CD4-positive, CD25-positive, alpha-beta regulatory T cell (primary cell): Measurements from ENCODE around the gene ZNF84. TPM values are rescaled to one million over a fixed set of nuclear protein-coding genes. Genes with fewer than 3 reads are reported as not detected.

Experiments used
- ATAC-seq, 2 donors: fragments of 150-1000 bp; cut with Tn5 transposase; one replicate each; pipeline ENCODE4 v1.10.0; 2021; ENCODE audit warnings: low read depth in 2 of 2, moderate number of reproducible peaks in 2 of 2, moderate library complexity in 1 of 2
- DNase-seq, 3 donors: peaks; one replicate each; pipeline versions ENCODE4 v3.0.0 to v3.0.0-alpha.2; 2012 to 2022; ENCODE audit warnings: mixed read lengths in 1 of 3
- H3K27ac ChIP-seq: one replicate; pipeline ENCODE4 v1.7.0; 2013; ENCODE audit warnings: mild to moderate bottlenecking, low read length; ENCODE audit not compliant: insufficient read depth, poor library complexity, severe bottlenecking
- H3K27me3 ChIP-seq: one replicate; pipeline ENCODE4 v1.7.0; 2013; ENCODE audit warnings: low read length; ENCODE audit not compliant: control insufficient read depth, insufficient read depth
- H3K36me3 ChIP-seq: one replicate; pipeline ENCODE4 v1.7.0; 2013; ENCODE audit warnings: mild to moderate bottlenecking, low read length, moderate library complexity; ENCODE audit not compliant: control insufficient read depth, insufficient read depth
- H3K4me1 ChIP-seq: 2 replicates; pipeline ENCODE4 v1.7.0; 2013; ENCODE audit warnings: mild to moderate bottlenecking, low read length; ENCODE audit not compliant: insufficient read depth, control insufficient read depth, poor library complexity, severe bottlenecking
- H3K4me3 ChIP-seq: one replicate; pipeline ENCODE4 v1.7.0; 2013; ENCODE audit warnings: low read depth, mild to moderate bottlenecking, low read length, moderate library complexity
- H3K9me3 ChIP-seq, 2 experiments: 1 replicate in 1 of 2; 2 replicates in 1 of 2; pipeline ENCODE4 v1.7.0; 2013; ENCODE audit warnings: low read length in 2 of 2, mild to moderate bottlenecking in 1 of 2, moderate library complexity in 1 of 2; ENCODE audit not compliant: control insufficient read depth in 2 of 2
- H3K27ac Mint-ChIP-seq, 3 donors: one replicate each; pipeline ENCODE4 v1.8.0; 2020 to 2022; ENCODE audit warnings: mild to moderate bottlenecking in 3 of 3, mixed read lengths in 3 of 3, moderate library complexity in 2 of 3
- H3K27me3 Mint-ChIP-seq: one replicate; pipeline ENCODE4 v1.8.0; 2022; ENCODE audit warnings: mild to moderate bottlenecking, mixed read lengths
- H3K36me3 Mint-ChIP-seq: one replicate; pipeline ENCODE4 v1.8.0; 2020; ENCODE audit warnings: mixed read lengths
- H3K4me1 Mint-ChIP-seq, 4 donors: one replicate each; pipeline ENCODE4 v1.8.0; 2020 to 2022; ENCODE audit warnings: mixed read lengths in 4 of 4, mild to moderate bottlenecking in 1 of 4
- H3K4me3 Mint-ChIP-seq, 4 donors: one replicate each; pipeline ENCODE4 v1.8.0; 2020 to 2022; ENCODE audit warnings: mild to moderate bottlenecking in 4 of 4, mixed read lengths in 4 of 4, moderate library complexity in 3 of 4
- H3K9me3 Mint-ChIP-seq, 7 donors: one replicate each; pipeline ENCODE4 v1.8.0; 2020 to 2022; ENCODE audit warnings: mixed read lengths in 7 of 7, mild to moderate bottlenecking in 3 of 7, moderate library complexity in 2 of 7
- polyA plus RNA-seq, 4 donors: library from polyadenylated mRNA; unstranded; fragments of 300-500 nt; fragmentation: Illumina TruSeq; gene quantifications; one replicate each; pipeline ENCODE4 v1.2.3, GENCODE V29; 2021
- total RNA-seq: library from RNA; stranded (reverse); gene quantifications from one replicate; pipeline ENCODE4 v1.2.3, GENCODE V29; 2022

The ZNF84 gene
- total and polyA plus RNA-seq, 5 donors from 2014 or later, result 11.6 to 20.2 (median 14.9) TPM

- Mint-ChIP-seq H3K9me3 (peaks cover 0 to 69% (median 37%) of the 10 kb centered on the region in 7 donors), H3K4me3 (no peak overlapping the region), H3K4me1 (peaks cover 0 to 4% (median 0%) of the 10 kb centered on the region in 4 donors), H3K36me3 (peaks cover 31% of the 10 kb centered on the region), H3K27me3 (no peaks in the 10 kb centered on the region), H3K27ac (peak overlapping the region in 1 of 3 donors; percentile 49)
- peaks cover 85 to 92% of the 10 kb centered on the region in 2 experiments for H3K9me3 ChIP-seq
- ATAC-seq (no peak), DNase-seq (no peak)
- H3K36me3 ChIP-seq, result peaks cover 33% of the 10 kb centered on the region
- H3K27ac ChIP-seq, result no peak overlapping the region
- no peak overlapping the region for H3K4me3 ChIP-seq
- no peaks in the 10 kb centered on the region for H3K4me1 ChIP-seq
- H3K27me3 ChIP-seq, result no peaks in the 10 kb centered on the region
These were observed 20.1 kb downstream of the ZNF84 start for GRCh38 chr12:133057446-133057845.

GRCh38 chr12:133058203-133059113 lies 21.1 kb downstream of the ZNF84 start:
- no peaks in the 10 kb centered on the region for H3K27me3 ChIP-seq
- DNase-seq (peak in 1 of 3 donors; percentile 21), ATAC-seq (no peak)
- peaks cover 0 to 70% (median 35%) of the 10 kb centered on the region in 7 donors for H3K9me3 Mint-ChIP-seq
- H3K36me3 ChIP-seq, result peaks cover 22% of the 10 kb centered on the region
- H3K4me3 Mint-ChIP-seq, result no peak overlapping the region
- peaks cover 85 to 92% of the 10 kb centered on the region in 2 experiments for H3K9me3 ChIP-seq
- H3K36me3 Mint-ChIP-seq, result peaks cover 24% of the 10 kb centered on the region
- H3K4me1 Mint-ChIP-seq, result no peaks in the 10 kb centered on the region
- H3K27ac ChIP-seq, result no peak overlapping the region
- no peaks in the 10 kb centered on the region for H3K27me3 Mint-ChIP-seq
- H3K4me1 ChIP-seq, result no peaks in the 10 kb centered on the region
- peak overlapping the region; percentile 9 for H3K4me3 ChIP-seq
- no peak overlapping the region for H3K27ac Mint-ChIP-seq

GRCh38 chr12:133061954-133062353 lies 24.6 kb downstream of the ZNF84 start:
- DNase-seq (no peak), ATAC-seq (no peak)
- Histone ChIP-seq H3K36me3 (peaks cover 7% of the 10 kb centered on the region), H3K4me3 (peak overlapping the region; percentile 2), H3K27ac (no peak overlapping the region), H3K9me3 (peaks cover 96 to 100% of the 10 kb centered on the region in 2 experiments), H3K27me3 (no peaks in the 10 kb centered on the region), H3K4me1 (no peaks in the 10 kb centered on the region)
- Mint-ChIP-seq H3K4me1 (no peaks in the 10 kb centered on the region), H3K27ac (no peak overlapping the region), H3K4me3 (no peak overlapping the region), H3K27me3 (no peaks in the 10 kb centered on the region), H3K36me3 (peaks cover 9% of the 10 kb centered on the region), H3K9me3 (peaks cover 0 to 86% (median 31%) of the 10 kb centered on the region in 7 donors)

GRCh38 chr12:133063556-133063955 lies 26.2 kb downstream of the ZNF84 start:
- Mint-ChIP-seq H3K4me3 (no peak overlapping the region), H3K36me3 (peaks cover 3% of the 10 kb centered on the region), H3K4me1 (no peaks in the 10 kb centered on the region), H3K9me3 (peaks cover 0 to 82% (median 33%) of the 10 kb centered on the region in 7 donors), H3K27me3 (no peaks in the 10 kb centered on the region), H3K27ac (no peak overlapping the region)
- H3K27me3 ChIP-seq, result no peaks in the 10 kb centered on the region
- H3K4me1 ChIP-seq, result no peaks in the 10 kb centered on the region
- peak overlapping the region; percentile 6 for H3K4me3 ChIP-seq
- peaks cover 92 to 100% of the 10 kb centered on the region in 2 experiments for H3K9me3 ChIP-seq
- no peaks in the 10 kb centered on the region for H3K36me3 ChIP-seq
- ATAC-seq (no peak), DNase-seq (no peak)
- no peak overlapping the region for H3K27ac ChIP-seq

- H3K27ac ChIP-seq, result no peak overlapping the region
- Mint-ChIP-seq H3K27ac (no peak overlapping the region), H3K27me3 (no peaks in the 10 kb centered on the region), H3K36me3 (peaks cover 10% of the 10 kb centered on the region), H3K4me3 (no peak overlapping the region), H3K9me3 (peaks cover 0 to 63% (median 25%) of the 10 kb centered on the region in 7 donors), H3K4me1 (peaks cover 0 to 4% (median 0%) of the 10 kb centered on the region in 4 donors)
- H3K4me1 ChIP-seq, result no peaks in the 10 kb centered on the region
- H3K27me3 ChIP-seq, result no peaks in the 10 kb centered on the region
- no peak for ATAC-seq
- no peak for DNase-seq
- peaks cover 62 to 82% of the 10 kb centered on the region in 2 experiments for H3K9me3 ChIP-seq
- no peaks in the 10 kb centered on the region for H3K36me3 ChIP-seq
- H3K4me3 ChIP-seq, result no peak overlapping the region
These were observed 36.5 kb downstream of the ZNF84 start for GRCh38 chr12:133073836-133074235.

- ATAC-seq, result peak; percentile 82 to 83
- H3K4me1 ChIP-seq, result peaks cover 4% of the 10 kb centered on the region
- H3K9me3 Mint-ChIP-seq, result peaks cover 0 to 69% (median 28%) of the 10 kb centered on the region in 7 donors
These were observed 42.7 kb downstream of the ZNF84 start for GRCh38 chr12:133080026-133080367.

GRCh38 chr12:133080368-133081158 lies 43.3 kb downstream of the ZNF84 start, which contains the start of gene ZNF140:
Gene ZNF140, plus strand, starts transcription at chr12:133080923. Its CDS starts 398 bp downstream, at chr12:133081321.
- H3K4me3 Mint-ChIP-seq, result peak within 1 kb of the TSS in 1 of 4 donors; percentile 77
- H3K36me3 Mint-ChIP-seq, result peaks cover 35% of the 10 kb centered on the region
- Histone ChIP-seq H3K9me3 (peaks cover 62 to 82% of the 10 kb centered on the region in 2 experiments), H3K27me3 (no peaks in the 10 kb centered on the region), H3K4me3 (peak within 1 kb of the TSS; percentile 93), H3K36me3 (peaks cover 37% of the 10 kb centered on the region), H3K4me1 (peaks cover 4% of the 10 kb centered on the region), H3K27ac (peak within 1 kb of the TSS; percentile 99)
- H3K27ac Mint-ChIP-seq, result peak within 1 kb of the TSS in 1 of 3 donors; percentile 63
- H3K9me3 Mint-ChIP-seq, result peaks cover 0 to 71% (median 30%) of the 10 kb centered on the region in 7 donors
- peak; percentile 55 to 59 for ATAC-seq
- peaks cover 0 to 17% (median 10%) of the 10 kb centered on the region in 4 donors for H3K4me1 Mint-ChIP-seq
- DNase-seq, result peak; percentile 88 to 98 (median 97)
- H3K27me3 Mint-ChIP-seq, result no peaks in the 10 kb centered on the region

More at GRCh38 chr12:133080026-133080367, 42.7 kb downstream of the ZNF84 start:
- peak in 2 of 3 donors; percentile 93 to 99 for DNase-seq
- H3K4me1 Mint-ChIP-seq, result peaks cover 0 to 17% (median 10%) of the 10 kb centered on the region in 4 donors
- H3K4me3 Mint-ChIP-seq, result no peak overlapping the region
- no peak overlapping the region for H3K27ac Mint-ChIP-seq
- H3K27ac ChIP-seq, result peak overlapping the region; percentile 99
- H3K27me3 Mint-ChIP-seq, result no peaks in the 10 kb centered on the region
- no peaks in the 10 kb centered on the region for H3K27me3 ChIP-seq
- peak overlapping the region; percentile 93 for H3K4me3 ChIP-seq
- peaks cover 59 to 81% of the 10 kb centered on the region in 2 experiments for H3K9me3 ChIP-seq
- peaks cover 30% of the 10 kb centered on the region for H3K36me3 Mint-ChIP-seq
- H3K36me3 ChIP-seq, result peaks cover 31% of the 10 kb centered on the region
